Caco-2 (cell line): ENCODE data around the gene MPL. TPM values are rescaled to one million over a fixed set of nuclear protein-coding genes. Genes with fewer than 3 reads are reported as not detected.

Experiments used
- BruUV-seq: library from RNA; stranded (reverse); fragments of 400-500 nt; replicated peaks from 2 replicates; lab custom pipeline; 2021; lab: Mats Ljungman, UMichigan
- CTCF ChIA-PET: fragments of 300-600 bp; sonication (Branson Sonifier 250); formaldehyde crosslinking; loops from one replicate; lab custom pipeline; 2022; ENCODE audit warnings: antibody characterized with exemption; lab: Charles Lee
- POLR2A ChIA-PET: fragments of 300-600 bp; sonication (Branson Sonifier 250); formaldehyde crosslinking; loops from one replicate; lab custom pipeline; 2022; ENCODE audit warnings: antibody characterized with exemption; lab: Charles Lee
- DNase-seq, 2 experiments: peaks; one replicate each; pipeline versions ENCODE4 v3.0.0 to v3.0.0-alpha.2; 2020 to 2022
- H3K27me3 ChIP-seq: replicated peaks from 2 replicates; pipeline ENCODE4 v1.6.0; 2011; ENCODE audit warnings: low read length; ENCODE audit not compliant: control insufficient read depth, insufficient read depth
- H3K36me3 ChIP-seq: 2 replicates; pipeline ENCODE4 v1.5.1; 2011; ENCODE audit warnings: low read length; ENCODE audit not compliant: control insufficient read depth, insufficient read depth
- H3K4me1 ChIP-seq: fragments of 250-450 bp; sonication (Bioruptor Pico); 2 replicates; pipeline ENCODE4 v1.5.1; 2020; ENCODE audit warnings: mild to moderate bottlenecking
- H3K4me3 ChIP-seq: 2 replicates; pipeline ENCODE4 v1.5.1; 2011; ENCODE audit warnings: low read depth, mild to moderate bottlenecking, control low read depth, low read length
- H3K9me3 ChIP-seq: fragments of 250-450 bp; sonication (Bioruptor Pico); 2 replicates; pipeline ENCODE4 v1.5.1; 2020; ENCODE audit warnings: mild to moderate bottlenecking, moderate library complexity
- H3K27ac Mint-ChIP-seq: one replicate; pipeline ENCODE4 v1.8.0; 2022; ENCODE audit warnings: mixed read lengths; ENCODE audit not compliant: unreplicated experiment
- H3K27me3 Mint-ChIP-seq: one replicate; pipeline ENCODE4 v1.8.0; 2022; ENCODE audit warnings: mixed read lengths; ENCODE audit not compliant: insufficient read depth, unreplicated experiment
- H3K36me3 Mint-ChIP-seq: one replicate; pipeline ENCODE4 v1.8.0; 2022; ENCODE audit warnings: mild to moderate bottlenecking, mixed read lengths; ENCODE audit not compliant: insufficient read depth, unreplicated experiment
- H3K4me1 Mint-ChIP-seq: one replicate; pipeline ENCODE4 v1.8.0; 2022; ENCODE audit warnings: low read depth, mixed read lengths; ENCODE audit not compliant: unreplicated experiment
- H3K4me3 Mint-ChIP-seq: one replicate; pipeline ENCODE4 v1.8.0; 2022; ENCODE audit warnings: mild to moderate bottlenecking, moderate library complexity, mixed read lengths; ENCODE audit not compliant: unreplicated experiment
- H3K9me3 Mint-ChIP-seq: one replicate; pipeline ENCODE4 v1.8.0; 2022; ENCODE audit warnings: mixed read lengths; ENCODE audit not compliant: unreplicated experiment
- intact Hi-C: fragments of 100-400 bp; cut with micrococcal nuclease; formaldehyde crosslinking; loops from one replicate; pipeline ENCODE4 v1.10.0; 2022; ENCODE audit not compliant: unreplicated experiment
- total RNA-seq: library from RNA; stranded (reverse); gene quantifications from 2 replicates; pipeline ENCODE4 v1.2.3, GENCODE V29; 2022
- TF ChIP-seq, protein P1 (sequence below), 2 experiments: fragments of 200-600 bp in 1 of 2; IDR thresholded peaks; 1 replicate in 1 of 2; 2 replicates in 1 of 2; pipeline versions ENCODE4 v1.5.1 to v1.8.0; 2011 to 2022; ENCODE audit warnings: antibody characterized with exemption in 1 of 2, control low read depth in 1 of 2, inconsistent platforms in 1 of 2, low read depth in 1 of 2, low read length in 1 of 2, mild to moderate bottlenecking in 1 of 2, moderate library complexity in 1 of 2; ENCODE audit not compliant: insufficient read depth in 1 of 2, severe bottlenecking in 1 of 2, unreplicated experiment in 1 of 2

Gene MPL
- total RNA-seq, 1 experiment from 2014 or later: not detected

DNA sequence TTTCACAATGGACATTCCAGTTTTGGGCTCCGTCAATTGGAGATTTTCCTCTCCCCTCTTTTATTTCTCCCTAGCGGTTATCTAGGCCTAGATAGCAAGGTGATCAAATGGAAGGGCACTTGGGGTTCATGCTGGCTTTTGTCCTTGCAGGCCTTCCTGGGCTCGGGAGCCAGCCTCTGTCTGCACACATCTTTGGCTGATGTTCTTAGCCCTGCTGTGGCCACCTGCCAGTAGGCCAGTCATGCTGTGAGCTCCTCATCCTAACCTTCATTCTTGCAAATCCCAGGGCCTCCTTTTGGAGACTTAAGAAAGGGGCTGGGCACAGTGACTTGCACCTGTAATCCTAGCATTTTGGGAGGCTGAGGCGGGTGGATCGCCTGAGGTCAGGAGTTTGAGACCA lies 23.4 kb upstream of the MPL start:
- Mint-ChIP-seq H3K4me3 (no peak overlapping the region), H3K36me3 (no peaks in the 10 kb centered on the region), H3K27me3 (no peaks in the 10 kb centered on the region), H3K4me1 (no peaks in the 10 kb centered on the region), H3K27ac (no peak overlapping the region), H3K9me3 (no peaks in the 10 kb centered on the region)
- DNase-seq: no peak
- no peaks in the 10 kb centered on the region for H3K36me3 ChIP-seq
- TF ChIP-seq, protein P1, sequence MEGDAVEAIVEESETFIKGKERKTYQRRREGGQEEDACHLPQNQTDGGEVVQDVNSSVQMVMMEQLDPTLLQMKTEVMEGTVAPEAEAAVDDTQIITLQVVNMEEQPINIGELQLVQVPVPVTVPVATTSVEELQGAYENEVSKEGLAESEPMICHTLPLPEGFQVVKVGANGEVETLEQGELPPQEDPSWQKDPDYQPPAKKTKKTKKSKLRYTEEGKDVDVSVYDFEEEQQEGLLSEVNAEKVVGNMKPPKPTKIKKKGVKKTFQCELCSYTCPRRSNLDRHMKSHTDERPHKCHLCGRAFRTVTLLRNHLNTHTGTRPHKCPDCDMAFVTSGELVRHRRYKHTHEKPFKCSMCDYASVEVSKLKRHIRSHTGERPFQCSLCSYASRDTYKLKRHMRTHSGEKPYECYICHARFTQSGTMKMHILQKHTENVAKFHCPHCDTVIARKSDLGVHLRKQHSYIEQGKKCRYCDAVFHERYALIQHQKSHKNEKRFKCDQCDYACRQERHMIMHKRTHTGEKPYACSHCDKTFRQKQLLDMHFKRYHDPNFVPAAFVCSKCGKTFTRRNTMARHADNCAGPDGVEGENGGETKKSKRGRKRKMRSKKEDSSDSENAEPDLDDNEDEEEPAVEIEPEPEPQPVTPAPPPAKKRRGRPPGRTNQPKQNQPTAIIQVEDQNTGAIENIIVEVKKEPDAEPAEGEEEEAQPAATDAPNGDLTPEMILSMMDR (IDR thresholded peaks at IDR 0.05; ENCODE audit: insufficient read depth in 1 of 2, low read depth in 1 of 2, low read length in 1 of 2, severe bottlenecking in 1 of 2, unreplicated experiment in 1 of 2): no peak
- H3K4me3 ChIP-seq: no peak overlapping the region
- intact Hi-C loops: no loop called here
- BruUV-seq: no TSS peak
- ChIA-PET CTCF (no interaction called here), POLR2A (no interaction called here)
- no peaks in the 10 kb centered on the region for H3K4me1 ChIP-seq
- H3K27me3 ChIP-seq: no peaks in the 10 kb centered on the region
- no peaks in the 10 kb centered on the region for H3K9me3 ChIP-seq

DNA sequence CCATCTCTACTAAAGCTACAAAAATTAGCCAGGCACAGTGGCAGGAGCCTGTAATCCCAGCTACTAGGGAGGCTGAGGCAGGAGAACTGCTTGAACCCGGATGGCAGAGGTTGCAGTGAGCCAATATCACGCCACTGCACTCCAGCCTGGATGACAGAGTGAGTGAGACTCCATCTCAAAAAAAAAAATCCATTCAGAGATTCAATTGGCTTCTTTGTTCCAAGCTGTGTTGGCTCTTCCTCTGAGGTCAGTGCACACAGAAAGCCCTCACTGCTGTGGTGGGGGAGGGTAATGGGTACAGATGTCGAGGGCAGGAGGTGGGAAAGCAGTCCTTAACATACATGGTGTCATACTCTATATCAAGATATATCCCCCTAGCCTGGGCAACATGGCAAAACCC lies 22.1 kb upstream of the MPL start:
- no peak overlapping the region for H3K4me3 Mint-ChIP-seq
- no peaks in the 10 kb centered on the region for H3K27me3 Mint-ChIP-seq
- intact Hi-C loops: no loop called here
- ChIA-PET POLR2A (no interaction called here), CTCF (no interaction called here)
- H3K4me1 ChIP-seq: no peaks in the 10 kb centered on the region
- no peaks in the 10 kb centered on the region for H3K36me3 ChIP-seq
- BruUV-seq: no TSS peak
- no peak overlapping the region for H3K27ac Mint-ChIP-seq
- no peaks in the 10 kb centered on the region for H3K9me3 ChIP-seq
- no peaks in the 10 kb centered on the region for H3K27me3 ChIP-seq
- DNase-seq: no peak
- H3K4me1 Mint-ChIP-seq: no peaks in the 10 kb centered on the region
- TF ChIP-seq, protein P1 (IDR thresholded peaks at IDR 0.05; ENCODE audit: insufficient read depth in 1 of 2, low read depth in 1 of 2, low read length in 1 of 2, severe bottlenecking in 1 of 2, unreplicated experiment in 1 of 2): no peak
- H3K4me3 ChIP-seq: no peak overlapping the region
- no peaks in the 10 kb centered on the region for H3K36me3 Mint-ChIP-seq
- no peaks in the 10 kb centered on the region for H3K9me3 Mint-ChIP-seq

DNA sequence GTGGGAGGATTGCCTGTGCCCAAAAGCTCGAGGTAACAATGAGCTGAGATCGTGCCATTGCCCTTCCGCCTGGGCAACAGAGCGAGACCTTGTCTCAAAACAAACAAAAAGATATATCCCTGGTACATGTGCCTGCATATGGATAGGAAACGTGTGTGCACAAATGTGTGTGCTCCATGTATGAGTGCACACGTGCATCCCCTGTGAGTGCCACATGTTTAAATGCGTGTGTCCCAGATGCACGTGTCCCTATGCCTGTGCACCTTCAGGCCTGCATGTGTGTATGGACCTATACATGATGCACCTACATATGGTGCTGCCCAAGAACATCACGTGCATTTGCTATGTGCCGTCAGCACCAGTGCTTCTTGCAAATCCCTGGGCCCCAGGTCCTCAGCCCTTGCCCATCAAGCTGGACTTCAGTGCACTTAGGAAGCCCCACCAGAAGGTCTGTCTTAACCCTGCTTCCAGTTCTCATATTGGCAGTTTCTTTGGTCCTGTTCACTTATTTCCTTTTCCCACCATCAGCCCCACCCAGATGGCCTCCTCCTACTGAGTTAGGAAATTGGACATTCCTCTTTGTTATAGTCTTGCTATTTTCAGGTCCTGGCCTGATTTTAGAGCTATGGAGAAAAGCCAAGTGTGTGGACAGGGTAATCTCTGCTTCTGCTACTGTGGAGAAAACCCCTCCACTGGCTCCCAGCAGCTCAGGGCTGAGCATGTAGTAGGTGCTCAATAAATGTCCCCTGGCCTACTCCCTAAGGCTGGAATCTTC lies 21.5 kb upstream of the MPL start:
- H3K4me3 Mint-ChIP-seq: no peak overlapping the region
- Histone ChIP-seq H3K27me3 (no peaks in the 10 kb centered on the region), H3K9me3 (no peaks in the 10 kb centered on the region), H3K4me1 (no peaks in the 10 kb centered on the region), H3K4me3 (no peak overlapping the region), H3K36me3 (no peaks in the 10 kb centered on the region)
- TF ChIP-seq, protein P1 (IDR thresholded peaks at IDR 0.05; ENCODE audit: insufficient read depth in 1 of 2, low read depth in 1 of 2, low read length in 1 of 2, severe bottlenecking in 1 of 2, unreplicated experiment in 1 of 2): no peak
- no peaks in the 10 kb centered on the region for H3K27me3 Mint-ChIP-seq
- BruUV-seq: no TSS peak
- ChIA-PET CTCF (no interaction called here), POLR2A (no interaction called here)
- no peaks in the 10 kb centered on the region for H3K4me1 Mint-ChIP-seq
- intact Hi-C loops: no loop called here
- H3K36me3 Mint-ChIP-seq: no peaks in the 10 kb centered on the region
- DNase-seq: no peak
- no peak overlapping the region for H3K27ac Mint-ChIP-seq
- no peaks in the 10 kb centered on the region for H3K9me3 Mint-ChIP-seq
